SHP77 (cell line): ENCODE data around the gene RNF130.

Experiments
- DNase-seq, 2 experiments: peaks; one replicate each; lab custom pipeline; 2025; lab: John Stamatoyannopoulos, UW

RNF130 gene

GRCh38 chr5:179915406-179915935, 156.1 kb downstream of the RNF130 start:
- DNase-seq: no peak

GRCh38 chr5:179914032-179914755, 157.4 kb downstream of the RNF130 start:
- DNase-seq: peak in 1 of 2 experiments; percentile 25

DNA sequence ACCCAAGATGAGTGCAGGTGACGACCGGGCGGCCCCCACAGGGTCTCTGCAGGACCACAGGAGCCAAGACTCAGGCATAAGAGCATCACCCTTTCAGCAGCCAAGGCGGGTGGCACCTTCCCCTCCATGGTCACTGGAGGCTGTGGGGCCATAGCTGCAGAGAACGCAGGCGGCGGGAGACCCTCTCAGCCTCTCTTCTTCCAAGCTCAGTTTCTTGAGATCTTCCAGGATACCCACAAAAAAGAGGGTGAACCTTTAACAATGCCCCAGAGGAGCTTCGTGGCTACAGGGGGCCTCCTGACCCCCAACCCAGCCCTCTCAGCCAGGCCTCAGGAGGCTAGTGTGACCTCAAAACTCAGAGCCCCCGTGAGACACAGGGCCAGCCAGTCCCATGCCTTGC, 158.1 kb downstream of the RNF130 start:
- DNase-seq: no peak

- DNase-seq: no peak
Measured at GRCh38 chr5:179912951-179913350, 158.6 kb downstream of the RNF130 start.

GRCh38 chr5:179912386-179912785, 159.2 kb downstream of the RNF130 start:
- no peak for DNase-seq

DNA sequence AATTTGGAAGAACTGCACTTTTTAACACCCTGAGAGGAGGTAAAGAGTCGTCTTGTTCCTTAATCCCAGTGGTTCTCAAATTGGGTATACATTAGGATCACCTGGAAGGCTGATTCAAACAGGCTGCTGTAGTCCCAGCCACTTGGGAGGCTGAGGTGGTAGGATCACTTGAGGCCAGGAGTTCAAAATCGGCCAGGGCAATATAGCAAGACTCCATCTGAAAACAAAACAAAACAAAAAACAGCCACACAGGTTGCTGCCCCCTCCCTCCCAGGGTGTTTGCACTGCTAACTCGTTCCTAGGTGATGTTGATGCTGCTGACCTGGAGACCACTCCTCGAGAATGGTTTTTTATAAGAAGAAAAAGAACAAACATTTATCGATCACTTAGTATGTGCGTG, 162.3 kb downstream of the RNF130 start:
- no peak for DNase-seq

- DNase-seq: peak in 1 of 2 experiments; percentile 11
Measured at GRCh38 chr5:179908528-179908927, 163.0 kb downstream of the RNF130 start.

GRCh38 chr5:179907556-179908324, 163.8 kb downstream of the RNF130 start, which contains the start of gene TBC1D9B:
Gene TBC1D9B (minus strand): TSS chr5:179907897. CDS start chr5:179907821, 76 bp downstream.
- DNase-seq: peak; percentile 14 to 54

GRCh38 chr5:179906795-179907555, 164.6 kb downstream of the RNF130 start:
- no peak for DNase-seq

- DNase-seq: no peak
Measured at GRCh38 chr5:179906294-179906794, 165.2 kb downstream of the RNF130 start.

- DNase-seq: no peak
Measured at GRCh38 chr5:179905161-179905560, 166.4 kb downstream of the RNF130 start.
